ENCODE data around the gene PIAS4. TPM values are rescaled to one million over a fixed set of nuclear protein-coding genes. Genes with fewer than 3 reads are reported as not detected.

The PIAS4 gene
- total and polyA plus RNA-seq, 9 of the 15 experiments (the other 6 are each of a cell fraction or from before 2014, with no cell fraction given), result 0.27 to 34.9 (median 14.4) TPM

GRCh38 chr19:3984908-3985642 is 22.5 kb upstream of the PIAS4 start, which contains the start of gene EEF2 (continued):
- TF ChIP-seq ESRRA (IDR thresholded peaks at IDR 0.05; ENCODE audit: borderline replicate concordance, low read depth) (peak; percentile 66), TFAP4 (CRISPR knock-in tag; IDR thresholded peaks at IDR 0.05; ENCODE audit: borderline replicate concordance) (peak; percentile 75; the same call in 1 of the 2 replicates), PATZ1 (CRISPR knock-in tag; IDR thresholded peaks at IDR 0.05; ENCODE audit: borderline replicate concordance) (no peak), ZC3H11A (IDR thresholded peaks at IDR 0.05; ENCODE audit: low read depth, low read length) (no peak), CEBPZ (IDR thresholded peaks at IDR 0.05; ENCODE audit: borderline replicate concordance, low read depth, low read length) (no peak), MITF (IDR thresholded peaks at IDR 0.05) (no peak), RUNX1 (IDR thresholded peaks at IDR 0.05; ENCODE audit: low read depth) (no peak), FOXP1 (CRISPR knock-in tag; IDR thresholded peaks at IDR 0.05) (peak; percentile 93; the same call in 1 of the 2 replicates), ZNF444 (CRISPR knock-in tag; IDR thresholded peaks at IDR 0.05) (no peak), PRMT5 (CRISPR knock-in tag; IDR thresholded peaks at IDR 0.05) (0 out of 2 replicates have a peak, but pooled peaks have one; percentile 10), SETDB1 (IDR thresholded peaks at IDR 0.05; ENCODE audit: low read length) (peak; percentile 32), KDM1A (IDR thresholded peaks at IDR 0.05) (no peak), SAP30 (IDR thresholded peaks at IDR 0.05; ENCODE audit: borderline replicate concordance, insufficient read depth, low read depth, low read length, poor library complexity, severe bottlenecking) (peak; percentile 48), HDAC8 (tag; IDR thresholded peaks at IDR 0.05) (0 out of 2 replicates have a peak, but pooled peaks have one; percentile 35), PYGO2 (tag; IDR thresholded peaks at IDR 0.05) (no peak), ZNF780A (CRISPR knock-in tag; IDR thresholded peaks at IDR 0.05) (no peak), ZNF224 (CRISPR knock-in tag; IDR thresholded peaks at IDR 0.05) (peak; percentile 62; the same call in 1 of the 2 replicates)
- TF ChIP-seq, protein P1, sequence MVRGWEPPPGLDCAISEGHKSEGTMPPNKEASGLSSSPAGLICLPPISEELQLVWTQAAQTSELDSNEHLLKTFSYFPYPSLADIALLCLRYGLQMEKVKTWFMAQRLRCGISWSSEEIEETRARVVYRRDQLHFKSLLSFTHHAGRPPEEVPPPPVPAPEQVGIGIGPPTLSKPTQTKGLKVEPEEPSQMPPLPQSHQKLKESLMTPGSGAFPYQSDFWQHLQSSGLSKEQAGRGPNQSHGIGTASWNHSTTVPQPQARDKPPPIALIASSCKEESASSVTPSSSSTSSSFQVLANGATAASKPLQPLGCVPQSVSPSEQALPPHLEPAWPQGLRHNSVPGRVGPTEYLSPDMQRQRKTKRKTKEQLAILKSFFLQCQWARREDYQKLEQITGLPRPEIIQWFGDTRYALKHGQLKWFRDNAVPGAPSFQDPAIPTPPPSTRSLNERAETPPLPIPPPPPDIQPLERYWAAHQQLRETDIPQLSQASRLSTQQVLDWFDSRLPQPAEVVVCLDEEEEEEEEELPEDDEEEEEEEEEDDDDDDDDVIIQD (CRISPR knock-in tag; IDR thresholded peaks at IDR 0.05), result no peak
